H9 (cell line): ENCODE results near the gene MYOF. TPM values are rescaled to one million over a fixed set of nuclear protein-coding genes. Genes with fewer than 3 reads are reported as not detected.

ENCODE experiments used
- DNase-seq: peaks from one replicate; pipeline ENCODE4 v3.0.0-alpha.2; 2017
- H2AFZ ChIP-seq: one replicate; pipeline ENCODE4 v1.6.1; 2013; ENCODE audit warnings: mild to moderate bottlenecking, low read length, control low read depth, moderate library complexity
- H2AK5ac ChIP-seq: 2 replicates; pipeline ENCODE4 v1.6.1; 2013; ENCODE audit warnings: low read length, control low read depth, mixed read lengths; ENCODE audit not compliant: insufficient read length
- H2BK120ac ChIP-seq: one replicate; pipeline ENCODE4 v1.6.1; 2013; ENCODE audit warnings: low read depth, mild to moderate bottlenecking, low read length, control low read depth, inconsistent platforms; ENCODE audit not compliant: poor library complexity, severe bottlenecking
- H2BK12ac ChIP-seq: 2 replicates; pipeline ENCODE4 v1.6.1; 2013; ENCODE audit warnings: low read length, control low read depth, mixed read lengths, low read depth; ENCODE audit not compliant: insufficient read length
- H2BK15ac ChIP-seq: 2 replicates; pipeline ENCODE4 v1.6.1; 2013; ENCODE audit warnings: low read depth, low read length, control low read depth
- H2BK20ac ChIP-seq: one replicate; pipeline ENCODE4 v1.6.1; 2013; ENCODE audit warnings: low read depth, mild to moderate bottlenecking, low read length, control low read depth, inconsistent platforms; ENCODE audit not compliant: poor library complexity, severe bottlenecking
- H2BK5ac ChIP-seq: 2 replicates; pipeline ENCODE4 v1.6.1; 2013; ENCODE audit warnings: low read length, control low read depth, mixed read lengths; ENCODE audit not compliant: insufficient read length
- H3K14ac ChIP-seq: 2 replicates; pipeline ENCODE4 v1.6.1; 2013; ENCODE audit warnings: low read length, control low read depth; ENCODE audit not compliant: insufficient read depth
- H3K18ac ChIP-seq: 2 replicates; pipeline ENCODE4 v1.6.1; 2013; ENCODE audit warnings: low read depth, mild to moderate bottlenecking, mixed read lengths, low read length, control low read depth; ENCODE audit not compliant: insufficient read length
- H3K23ac ChIP-seq: 2 replicates; pipeline ENCODE4 v1.6.1; 2013; ENCODE audit warnings: low read length, control low read depth, mixed read lengths, low read depth; ENCODE audit not compliant: insufficient read length
- H3K23me2 ChIP-seq: 2 replicates; pipeline ENCODE4 v1.6.1; 2013; ENCODE audit warnings: low read depth, mild to moderate bottlenecking, mixed read lengths, low read length, control low read depth; ENCODE audit not compliant: insufficient read length, poor library complexity, severe bottlenecking
- H3K27ac ChIP-seq: 2 replicates; pipeline ENCODE4 v1.5.1; 2013; ENCODE audit warnings: low read length, control low read depth, mixed read lengths, low read depth; ENCODE audit not compliant: insufficient read length
- H3K27me3 ChIP-seq: 2 replicates; pipeline ENCODE4 v1.6.1; 2013; ENCODE audit warnings: low read length, control low read depth, inconsistent platforms; ENCODE audit not compliant: insufficient read depth
- H3K4ac ChIP-seq: 2 replicates; pipeline ENCODE4 v1.6.1; 2013; ENCODE audit warnings: low read depth, mild to moderate bottlenecking, control low read depth, inconsistent platforms, low read length, moderate library complexity
- H3K4me1 ChIP-seq: 2 replicates; pipeline ENCODE4 v1.6.1; 2013; ENCODE audit warnings: low read length, control low read depth, inconsistent platforms; ENCODE audit not compliant: insufficient read depth
- H3K4me2 ChIP-seq: 2 replicates; pipeline ENCODE4 v1.6.1; 2013; ENCODE audit warnings: low read length, control low read depth, mixed read lengths; ENCODE audit not compliant: insufficient read length, insufficient read depth
- H3K56ac ChIP-seq: 2 replicates; pipeline ENCODE4 v1.6.1; 2013; ENCODE audit warnings: low read depth, mild to moderate bottlenecking, mixed read lengths, low read length, control low read depth; ENCODE audit not compliant: insufficient read length
- H3K79me1 ChIP-seq: 2 replicates; pipeline ENCODE4 v1.6.1; 2013; ENCODE audit warnings: low read depth, mild to moderate bottlenecking, moderate library complexity, low read length, control low read depth, inconsistent platforms; ENCODE audit not compliant: insufficient read depth, poor library complexity, severe bottlenecking
- H3K79me2 ChIP-seq: 2 replicates; pipeline ENCODE4 v1.6.1; 2013; ENCODE audit warnings: low read length, control low read depth, inconsistent platforms; ENCODE audit not compliant: insufficient read depth
- H3K9ac ChIP-seq: 2 replicates; pipeline ENCODE4 v1.6.1; 2013; ENCODE audit warnings: low read length, control low read depth, mixed read lengths; ENCODE audit not compliant: insufficient read length; ENCODE audit errors: extremely low read depth
- H3K9me3 ChIP-seq: one replicate; pipeline ENCODE4 v1.6.1; 2013; ENCODE audit warnings: low read depth, low read length, inconsistent platforms; ENCODE audit not compliant: control insufficient read depth
- H3T11ph ChIP-seq: one replicate; pipeline ENCODE4 v1.6.1; 2013; ENCODE audit warnings: mild to moderate bottlenecking, low read length, control low read depth, inconsistent platforms
- H4K20me1 ChIP-seq: one replicate; pipeline ENCODE4 v1.6.1; 2013; ENCODE audit not compliant: control insufficient read depth, insufficient read length, insufficient read depth
- H4K5ac ChIP-seq: 2 replicates; pipeline ENCODE4 v1.6.1; 2013; ENCODE audit warnings: low read depth, mild to moderate bottlenecking, mixed read lengths, low read length, control low read depth; ENCODE audit not compliant: insufficient read length
- H4K8ac ChIP-seq: replicated peaks from 2 replicates; pipeline ENCODE4 v1.6.1; 2013; ENCODE audit warnings: low read length, control low read depth, mixed read lengths, low read depth; ENCODE audit not compliant: insufficient read length
- H4K91ac ChIP-seq: 2 replicates; pipeline ENCODE4 v1.6.1; 2013; ENCODE audit warnings: low read depth, mild to moderate bottlenecking, moderate library complexity, mixed read lengths, low read length, control low read depth; ENCODE audit not compliant: insufficient read length
- H3K27ac Mint-ChIP-seq, 3 experiments: 2 replicates in 2 of 3; 3 replicates in 1 of 3; pipeline ENCODE4 v1.8.0; 2020 to 2021; ENCODE audit warnings: mixed read lengths in 3 of 3, mild to moderate bottlenecking in 1 of 3, moderate library complexity in 1 of 3
- H3K27me3 Mint-ChIP-seq: 2 replicates; pipeline ENCODE4 v1.8.0; 2021; ENCODE audit warnings: low read depth, mild to moderate bottlenecking, moderate library complexity, mixed read lengths
- H3K36me3 Mint-ChIP-seq, 3 experiments: 2 replicates in 2 of 3; 3 replicates in 1 of 3; pipeline ENCODE4 v1.8.0; 2020 to 2021; ENCODE audit warnings: low read depth in 3 of 3, mixed read lengths in 3 of 3; ENCODE audit not compliant: insufficient read depth in 1 of 3
- H3K4me1 Mint-ChIP-seq, 2 experiments: 2 replicates each; pipeline ENCODE4 v1.8.0; 2020; ENCODE audit warnings: mixed read lengths in 2 of 2
- H3K4me3 Mint-ChIP-seq, 2 experiments: 2 replicates in 1 of 2; 3 replicates in 1 of 2; pipeline ENCODE4 v1.8.0; 2020 to 2021; ENCODE audit warnings: mild to moderate bottlenecking in 2 of 2, mixed read lengths in 2 of 2, moderate library complexity in 1 of 2
- H3K9me3 Mint-ChIP-seq, 2 experiments: 2 replicates in 1 of 2; 3 replicates in 1 of 2; pipeline ENCODE4 v1.8.0; 2020; ENCODE audit warnings: mild to moderate bottlenecking in 2 of 2, mixed read lengths in 2 of 2, moderate library complexity in 1 of 2
- WGBS: extraction: QIAGEN DNeasy Blood & Tissue Kit; methylation state at CpG from one replicate; pipeline ENCODE4 v1.1.7; 2013; ENCODE audit warnings: missing lambda C conversion rate, low lambda C conversion rate, mixed read lengths; ENCODE audit not compliant: insufficient read length; ENCODE audit errors: extremely low coverage; 5-methylcytosine and 5-hydroxymethylcytosine counted together
- total RNA-seq: library from RNA; stranded (reverse); gene quantifications from 2 replicates; pipeline ENCODE4 v1.2.1, GENCODE V29; 2021
- TF ChIP-seq, protein P1 (sequence below): fragments of 200-600 bp; sonication (generic); conservative IDR thresholded peaks from 3 replicates; pipeline ENCODE4 v1.8.0; 2021; ENCODE audit warnings: antibody characterized with exemption, mild to moderate bottlenecking

MYOF gene
- total RNA-seq, 1 experiment from 2014 or later: 2.8 TPM

DNA sequence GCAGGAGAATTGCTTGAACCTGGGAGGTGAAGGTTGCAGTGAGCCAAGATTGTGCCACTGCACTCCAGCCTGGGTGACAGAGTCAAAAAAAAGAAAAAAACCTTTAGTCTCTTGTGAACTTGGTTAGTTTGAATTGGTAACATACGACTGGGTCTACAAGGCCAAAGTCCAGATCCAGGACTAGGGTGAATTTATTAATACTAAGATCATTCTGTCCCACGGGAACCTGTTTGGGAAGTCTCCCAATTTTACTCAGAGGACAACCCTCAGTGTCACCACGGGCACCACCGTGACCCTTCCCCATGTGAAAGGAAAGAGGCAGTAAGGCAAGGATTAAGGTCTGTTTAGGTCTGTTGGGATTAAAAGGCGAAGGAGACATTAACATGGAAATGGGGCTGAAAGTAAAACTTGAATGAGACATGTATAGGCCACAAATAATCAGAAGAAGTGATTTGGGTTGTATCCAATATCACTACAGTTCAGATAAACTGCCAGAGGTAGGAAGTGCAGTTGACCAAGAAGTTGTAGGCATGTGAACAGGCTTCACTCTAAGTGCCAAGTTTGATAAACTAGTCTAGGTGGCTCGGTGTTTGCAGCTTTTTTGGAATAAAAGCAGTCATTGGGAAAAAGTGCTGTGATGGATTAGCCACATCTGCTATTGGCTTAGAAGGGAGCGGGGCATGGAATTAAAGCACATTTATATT, 30.7 kb downstream of the MYOF start:
- Histone ChIP-seq H4K8ac (no peak overlapping the region), H2BK15ac (no peak overlapping the region), H4K91ac (no peak overlapping the region), H3K23ac (no peak overlapping the region), H2BK120ac (no peak overlapping the region), H2AK5ac (no peak overlapping the region), H2AFZ (no peak overlapping the region), H2BK12ac (no peak overlapping the region), H3K23me2 (no peaks in the 10 kb centered on the region), H3T11ph (no peak overlapping the region), H4K20me1 (no peaks in the 10 kb centered on the region), H3K9ac (no peak overlapping the region), H3K27me3 (no peaks in the 10 kb centered on the region), H3K9me3 (no peaks in the 10 kb centered on the region), H4K5ac (no peak overlapping the region), H2BK20ac (no peak overlapping the region), H3K14ac (no peak overlapping the region), H3K79me1 (no peaks in the 10 kb centered on the region), H3K27ac (no peak overlapping the region), H3K79me2 (no peaks in the 10 kb centered on the region), H3K4me1 (no peaks in the 10 kb centered on the region), H3K4ac (no peak overlapping the region), H3K56ac (no peak overlapping the region), H3K4me2 (no peak overlapping the region), H3K18ac (no peak overlapping the region), H2BK5ac (no peak overlapping the region)
- no peaks in the 10 kb centered on the region; the same call in 1 of the 2 replicates for H3K27me3 Mint-ChIP-seq
- no peaks in the 10 kb centered on the region for H3K9me3 Mint-ChIP-seq
- WGBS: no CpG with 5 or more reads among the region's 7 CpGs
- TF ChIP-seq, protein P1, sequence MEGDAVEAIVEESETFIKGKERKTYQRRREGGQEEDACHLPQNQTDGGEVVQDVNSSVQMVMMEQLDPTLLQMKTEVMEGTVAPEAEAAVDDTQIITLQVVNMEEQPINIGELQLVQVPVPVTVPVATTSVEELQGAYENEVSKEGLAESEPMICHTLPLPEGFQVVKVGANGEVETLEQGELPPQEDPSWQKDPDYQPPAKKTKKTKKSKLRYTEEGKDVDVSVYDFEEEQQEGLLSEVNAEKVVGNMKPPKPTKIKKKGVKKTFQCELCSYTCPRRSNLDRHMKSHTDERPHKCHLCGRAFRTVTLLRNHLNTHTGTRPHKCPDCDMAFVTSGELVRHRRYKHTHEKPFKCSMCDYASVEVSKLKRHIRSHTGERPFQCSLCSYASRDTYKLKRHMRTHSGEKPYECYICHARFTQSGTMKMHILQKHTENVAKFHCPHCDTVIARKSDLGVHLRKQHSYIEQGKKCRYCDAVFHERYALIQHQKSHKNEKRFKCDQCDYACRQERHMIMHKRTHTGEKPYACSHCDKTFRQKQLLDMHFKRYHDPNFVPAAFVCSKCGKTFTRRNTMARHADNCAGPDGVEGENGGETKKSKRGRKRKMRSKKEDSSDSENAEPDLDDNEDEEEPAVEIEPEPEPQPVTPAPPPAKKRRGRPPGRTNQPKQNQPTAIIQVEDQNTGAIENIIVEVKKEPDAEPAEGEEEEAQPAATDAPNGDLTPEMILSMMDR: no peak
- peak overlapping the region in 2 of 3 experiments; percentile 17 to 78; a peak in 1 of 7 replicates for H3K27ac Mint-ChIP-seq
- no peaks in the 10 kb centered on the region for H3K36me3 Mint-ChIP-seq
- DNase-seq: no peak
- H3K4me1 Mint-ChIP-seq: peaks cover 24 to 30% of the 10 kb centered on the region in 2 experiments
- no peak overlapping the region for H3K4me3 Mint-ChIP-seq
